ENCODE data around the gene THBS3.
"Not testable (repeated sequence)": the region's sequence is repeated elsewhere in the genome, so short reads cannot be mapped to it uniquely, and the experiment has no call there.

Gene THBS3

DNA sequence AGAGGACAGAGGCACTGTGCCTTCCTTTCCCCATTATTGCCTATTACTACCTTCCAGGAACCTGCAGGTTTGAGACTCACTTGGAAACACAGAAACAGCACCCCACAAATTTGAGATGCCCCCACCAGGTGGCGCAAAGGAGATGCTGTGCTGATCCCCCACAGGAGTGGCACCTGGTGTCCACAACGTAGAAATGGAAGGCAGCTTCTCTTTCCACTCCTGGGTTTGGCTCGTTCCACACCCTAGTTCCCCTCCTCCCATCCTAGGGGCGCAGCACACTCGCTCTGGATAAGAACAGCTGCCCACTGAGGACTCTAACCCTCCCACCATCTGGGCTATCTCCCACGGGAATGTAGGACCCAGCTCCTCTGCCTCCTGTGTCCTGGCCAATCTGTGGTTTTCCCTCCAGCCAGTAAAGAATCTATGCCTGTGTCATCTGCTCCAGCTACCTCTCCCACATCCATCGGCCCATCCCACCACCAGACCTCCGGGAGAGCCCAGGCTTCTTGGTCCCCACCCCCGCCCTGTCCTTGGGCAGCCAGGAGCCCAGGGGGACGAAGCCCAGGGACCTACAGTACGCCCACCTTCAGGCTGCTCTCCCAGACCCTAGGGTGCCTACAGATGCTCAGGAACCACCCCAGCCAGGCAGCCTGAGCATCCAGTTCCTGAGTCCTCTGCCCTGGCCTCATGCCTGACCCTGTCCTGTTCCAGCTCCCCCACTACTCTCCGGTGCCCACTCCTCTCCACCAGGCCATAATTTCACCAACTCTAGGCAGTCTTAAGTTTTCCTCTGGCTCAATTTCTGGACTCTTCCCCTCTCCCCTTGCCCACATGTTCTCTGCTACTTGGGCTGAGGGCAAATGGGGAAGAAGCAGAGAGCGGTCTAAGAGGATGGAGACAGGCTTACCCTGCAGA is 549 bp downstream of the THBS3 start:
- DNase-seq: peak; percentile 90

DNA sequence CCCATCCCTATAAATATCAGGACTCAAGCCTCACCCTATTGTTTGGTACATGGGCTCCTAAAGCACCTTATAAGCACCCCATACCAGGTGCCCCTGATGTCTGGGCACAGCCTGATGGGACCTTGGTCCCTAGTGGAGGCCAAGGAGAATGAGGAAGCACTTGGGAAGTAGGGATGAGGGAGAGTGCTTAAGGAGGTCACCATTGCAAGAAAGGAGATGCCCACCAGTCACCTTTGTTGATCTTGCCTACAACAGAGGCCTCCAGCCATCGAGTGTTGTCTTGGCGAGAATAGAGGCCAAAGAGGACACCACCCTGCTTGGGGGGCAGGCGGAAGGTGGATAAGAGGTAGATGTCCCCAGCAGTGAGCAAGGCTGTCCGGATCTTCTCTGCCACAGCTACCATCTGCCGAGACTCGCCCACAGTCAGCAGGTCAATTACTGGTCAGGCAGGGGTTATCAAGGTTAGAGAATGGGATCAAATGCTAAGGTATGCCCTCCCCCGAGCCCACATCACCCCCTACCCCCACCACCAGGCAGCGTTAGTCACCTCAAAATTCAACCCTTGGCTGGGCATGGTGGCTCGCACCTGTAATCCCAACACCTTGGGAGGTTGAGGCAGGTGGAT is 1.6 kb downstream of the THBS3 start:
- no peak for DNase-seq

DNA sequence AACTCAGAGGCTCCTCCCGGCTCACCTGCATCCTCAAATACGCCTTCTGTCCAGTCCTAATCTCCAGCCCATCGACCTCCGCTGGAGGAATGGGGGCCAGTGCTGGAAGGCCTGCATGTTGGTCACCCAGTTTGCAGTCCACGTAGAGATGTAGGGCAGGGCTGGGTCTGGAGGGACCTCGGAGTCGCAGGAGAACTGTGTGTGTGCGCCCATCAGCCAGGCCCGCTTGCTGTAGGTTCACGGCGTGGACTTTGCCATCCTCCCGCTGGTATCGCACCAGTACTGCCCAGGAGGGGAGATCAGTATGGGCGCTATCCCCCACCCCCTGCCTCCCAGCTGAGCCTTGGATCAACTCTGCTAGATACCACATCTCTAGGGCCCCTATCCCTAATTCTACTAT is 2.7 kb downstream of the THBS3 start:
- DNase-seq: no peak

DNA sequence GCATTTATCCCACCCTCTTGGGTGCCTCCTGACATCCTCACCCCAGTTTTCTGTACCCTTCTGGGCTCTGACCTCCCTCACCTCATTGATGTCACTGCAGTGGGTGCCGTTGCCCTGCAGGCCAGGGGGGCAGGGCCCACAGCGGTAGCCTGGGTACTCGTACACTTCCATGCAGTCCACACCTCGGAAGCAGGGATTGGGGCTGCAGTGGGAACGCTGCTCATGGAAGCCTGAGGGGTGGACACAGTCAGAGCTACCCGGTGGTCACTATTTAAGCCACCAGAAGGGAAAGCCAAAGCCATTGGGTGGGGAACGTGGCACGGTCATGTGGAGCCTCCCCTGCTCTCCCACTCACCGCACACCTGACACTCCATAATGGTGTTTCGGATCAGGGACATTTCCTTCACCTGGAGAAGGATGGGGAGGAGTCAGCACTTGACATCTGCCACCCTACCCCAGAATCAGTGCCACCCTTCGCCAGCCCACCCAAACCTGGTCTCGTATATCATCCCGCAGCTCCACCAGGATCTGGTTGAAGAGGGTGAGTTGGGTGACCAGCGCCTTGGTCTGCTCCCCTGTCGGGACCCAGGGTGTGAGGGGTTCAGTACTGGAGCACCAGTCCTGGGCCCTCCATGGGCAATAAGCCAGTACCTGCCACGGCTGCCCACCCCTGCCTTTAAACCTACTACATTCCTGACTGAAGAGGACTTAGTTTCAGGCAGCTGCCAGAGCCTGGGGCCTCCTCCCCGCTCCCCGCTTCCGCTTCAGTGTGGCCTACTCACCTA is 4.8 kb downstream of the THBS3 start:
- DNase-seq: no peak

DNA sequence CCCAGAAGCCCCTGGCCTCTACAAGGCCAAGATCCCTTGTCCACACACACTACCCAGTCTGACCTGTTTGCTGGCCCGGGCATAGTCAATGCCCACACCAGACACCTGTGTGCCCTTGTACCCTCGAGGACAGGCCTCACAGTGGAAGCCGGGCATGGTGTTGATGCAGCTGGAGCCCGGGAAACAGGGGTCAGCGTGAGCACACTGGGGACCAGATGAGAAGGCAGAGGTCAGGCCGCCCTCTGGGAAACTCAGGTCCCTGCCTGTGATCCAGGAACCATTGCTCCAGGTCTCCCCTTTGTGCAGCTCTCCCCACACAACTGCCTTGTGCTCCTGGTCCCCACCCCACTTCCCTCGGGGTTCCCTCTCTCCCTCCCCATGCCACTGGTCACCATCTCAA is 5.5 kb downstream of the THBS3 start:
- DNase-seq: no peak

DNA sequence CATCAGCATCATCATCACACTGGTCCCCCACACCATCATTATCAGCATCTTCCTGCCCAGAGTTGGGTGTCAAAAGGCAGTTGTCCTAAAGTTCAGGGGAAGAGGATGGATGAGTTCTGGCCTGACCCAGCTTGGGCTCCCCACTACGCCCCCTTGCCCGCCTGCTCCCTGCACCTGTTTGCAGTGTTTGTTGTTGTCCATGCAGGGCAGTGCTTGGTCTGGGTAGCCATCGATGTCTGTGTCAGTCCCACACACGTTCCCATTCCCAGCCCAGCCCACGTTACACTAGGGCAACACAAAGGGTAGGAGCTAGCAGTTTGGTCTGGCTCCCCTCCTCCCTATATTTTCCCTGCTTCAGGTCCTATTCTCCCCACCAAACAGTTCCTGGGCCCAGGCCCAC is 6.8 kb downstream of the THBS3 start:
- DNase-seq: no peak

DNA sequence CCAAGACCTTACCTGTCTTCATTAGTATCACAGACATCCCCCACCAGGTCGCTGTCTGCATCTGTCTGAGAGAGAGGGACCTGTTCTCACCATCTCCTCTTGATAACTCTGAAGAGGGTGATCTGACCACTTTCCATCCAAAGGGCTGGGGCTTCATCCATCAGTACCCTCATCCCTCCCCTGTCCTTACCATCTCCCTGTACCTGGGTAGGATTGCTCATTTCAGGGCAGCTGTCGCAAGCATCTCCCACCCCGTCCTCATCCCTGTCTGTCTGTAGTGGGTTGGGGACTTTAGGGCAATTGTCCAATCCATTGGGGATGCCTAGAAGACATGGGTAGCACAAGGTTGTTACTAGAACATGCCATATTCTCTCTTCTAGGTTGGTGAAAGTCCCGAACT is 7.9 kb downstream of the THBS3 start:
- DNase-seq: no peak

DNA sequence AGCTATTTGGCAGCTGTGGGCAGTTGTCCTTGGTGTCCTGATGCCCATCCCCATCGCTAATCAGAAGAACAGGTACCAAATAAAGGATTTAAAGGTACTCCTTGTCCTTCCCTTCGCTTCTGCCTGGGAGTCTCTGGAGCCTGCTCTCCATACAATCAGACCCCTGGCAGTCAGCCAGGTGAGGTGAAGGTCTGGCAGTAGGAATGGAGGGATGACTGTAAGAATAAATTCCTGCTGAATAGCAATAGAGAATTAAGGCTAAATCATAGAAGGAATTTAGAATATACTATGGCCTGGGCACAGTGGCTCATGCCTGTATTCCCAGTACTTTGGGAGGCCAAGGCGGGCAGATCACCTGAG is 9.2 kb downstream of the THBS3 start:
- no peak for DNase-seq

DNA sequence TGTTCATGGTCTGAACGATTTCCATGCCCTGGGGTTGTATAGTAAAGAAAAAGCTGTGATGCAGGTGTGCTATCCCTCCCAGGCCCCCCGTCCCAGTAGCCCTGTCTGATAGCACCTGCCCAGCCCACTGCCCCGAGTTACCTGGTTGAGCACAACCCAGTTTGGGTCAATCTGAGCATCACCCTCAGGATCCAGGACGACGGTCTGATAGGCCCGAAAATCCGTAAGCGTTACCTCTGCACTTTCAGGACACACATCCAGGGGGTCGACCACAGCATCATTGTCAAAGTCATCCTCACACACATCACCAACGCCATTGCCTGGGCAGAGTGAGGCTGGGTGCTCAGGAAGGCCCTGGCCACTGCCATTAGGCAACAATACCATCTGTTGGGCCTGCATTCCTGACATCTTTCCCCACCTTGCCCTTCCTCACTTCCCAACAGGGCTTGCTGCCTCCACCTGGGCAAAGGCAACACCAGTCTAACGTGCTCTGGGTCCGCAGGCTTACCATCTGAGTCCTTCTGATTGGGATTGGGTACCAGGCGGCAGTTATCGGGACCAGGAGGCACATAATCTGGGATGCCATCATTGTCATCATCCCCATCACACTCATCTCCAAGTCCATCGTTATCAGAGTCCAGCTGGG is 9.7 kb downstream of the THBS3 start:
- DNase-seq: no peak

DNA sequence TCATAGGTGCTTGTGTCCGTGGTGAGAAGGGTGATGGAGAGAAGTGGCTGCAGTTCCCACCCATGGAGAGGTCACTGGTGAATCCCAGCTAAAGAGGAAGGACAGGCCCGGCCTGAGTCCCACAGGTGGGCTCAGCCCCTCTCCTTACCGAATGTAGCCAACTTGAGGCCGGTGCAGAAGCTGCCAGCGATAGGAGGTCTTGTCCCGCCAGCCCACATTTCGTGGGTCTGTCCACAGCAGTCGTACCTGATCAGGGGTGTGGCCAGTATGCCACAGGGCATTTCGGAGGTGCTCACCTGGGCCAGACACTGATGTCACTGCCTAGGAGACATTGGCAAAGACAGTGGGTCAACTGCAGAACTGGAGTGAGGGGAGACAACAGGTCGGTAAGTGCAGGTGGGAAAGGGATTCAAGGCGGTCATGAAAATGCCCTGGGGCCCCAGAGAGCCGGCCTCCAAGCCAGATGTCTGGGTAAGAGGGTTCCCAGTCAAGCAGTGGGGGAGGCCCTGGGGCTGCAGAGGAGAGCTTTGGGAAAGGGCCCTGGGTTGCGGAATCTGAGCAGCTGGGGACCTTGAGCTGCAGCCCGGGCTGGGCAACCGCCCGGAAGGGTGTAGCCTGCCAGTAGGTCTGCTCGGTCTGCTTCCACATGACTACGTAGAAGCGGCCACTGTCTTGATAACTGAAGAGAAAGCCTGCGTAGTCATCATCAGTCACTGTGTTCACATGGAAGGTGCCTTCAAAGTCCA is 10.6 kb downstream of the THBS3 start:
- no peak for DNase-seq

DNA sequence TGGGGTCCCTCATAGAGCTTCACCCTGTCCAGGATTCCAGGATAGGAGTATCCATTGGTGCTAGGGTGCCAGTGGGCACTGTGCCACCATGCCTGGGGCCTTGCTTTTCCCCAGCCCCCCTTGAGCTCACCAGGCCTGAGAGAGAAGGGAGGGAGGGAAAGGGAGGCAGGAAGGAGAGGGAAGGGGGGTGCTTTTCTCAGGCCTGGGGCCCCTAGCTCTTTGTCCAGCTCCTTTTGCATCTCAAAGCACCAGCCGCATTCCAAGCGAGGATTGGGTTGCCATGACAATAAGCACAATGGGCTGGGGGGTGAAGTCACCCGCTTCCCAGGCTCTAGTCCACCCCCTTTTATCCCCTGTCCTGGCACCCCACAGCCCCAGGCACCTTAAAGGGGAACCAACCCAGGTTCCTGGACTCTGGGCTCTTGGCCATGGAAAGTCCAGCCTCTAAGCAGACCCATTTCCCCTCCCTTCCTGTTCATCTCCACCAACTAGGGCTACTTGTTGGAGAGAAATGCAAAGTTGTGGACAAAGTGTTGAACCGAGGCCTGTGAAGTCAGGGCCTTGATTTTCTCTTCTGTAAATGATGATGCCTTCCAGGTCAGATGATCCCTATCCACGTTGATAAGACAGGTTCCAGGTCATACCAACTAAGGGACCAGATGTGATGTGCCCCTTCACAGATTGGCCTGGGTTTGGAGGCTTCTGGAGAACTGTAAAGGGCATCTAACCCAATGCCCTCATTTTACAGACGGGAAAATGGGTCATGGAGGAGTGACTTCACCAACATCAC is 11.4 kb downstream of the THBS3 start:
- no peak for DNase-seq

DNA sequence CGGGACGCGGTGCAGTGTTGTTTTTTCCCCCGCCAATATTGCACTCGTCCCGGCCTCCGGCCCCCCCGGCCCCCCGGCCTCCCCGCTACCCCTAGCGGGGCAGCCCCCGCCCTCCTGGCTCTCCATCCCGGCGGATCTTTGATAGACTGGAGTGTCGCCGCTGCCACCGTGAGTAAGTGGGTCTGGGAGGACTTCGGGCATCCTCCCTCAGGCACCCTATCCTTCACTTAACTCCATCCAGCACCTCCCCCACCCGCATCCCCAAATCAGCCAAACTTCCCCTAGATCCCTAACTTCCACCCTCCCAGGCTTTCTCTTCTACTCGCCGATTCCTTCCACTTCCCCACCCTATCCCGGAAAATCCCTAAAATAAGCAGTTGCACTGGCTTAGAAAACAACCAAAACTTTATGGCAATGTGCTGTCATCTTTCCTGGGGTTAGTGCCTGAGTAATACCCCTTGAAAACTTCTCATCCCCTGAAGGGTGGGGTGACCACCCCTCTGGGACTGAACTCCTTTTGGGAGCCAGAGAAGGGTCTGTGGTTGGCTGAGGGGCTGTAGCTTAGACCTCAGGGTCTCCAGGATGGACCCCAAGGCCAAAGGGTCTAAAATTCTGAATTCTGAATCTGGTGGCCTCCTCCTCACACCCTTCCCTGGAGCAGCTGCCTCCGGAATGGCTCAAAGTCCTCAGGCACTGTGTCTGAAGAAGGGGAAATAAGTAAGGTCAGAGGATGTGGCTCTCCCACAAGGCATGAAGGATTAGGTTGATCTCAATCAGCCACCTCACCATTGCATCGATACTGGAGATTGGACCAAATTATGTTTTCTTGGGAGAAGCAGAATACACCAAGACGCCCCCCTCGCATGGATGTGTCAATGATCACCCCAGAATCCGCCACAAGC is 12.2 kb downstream of the THBS3 start:
- DNase-seq: no peak

DNA sequence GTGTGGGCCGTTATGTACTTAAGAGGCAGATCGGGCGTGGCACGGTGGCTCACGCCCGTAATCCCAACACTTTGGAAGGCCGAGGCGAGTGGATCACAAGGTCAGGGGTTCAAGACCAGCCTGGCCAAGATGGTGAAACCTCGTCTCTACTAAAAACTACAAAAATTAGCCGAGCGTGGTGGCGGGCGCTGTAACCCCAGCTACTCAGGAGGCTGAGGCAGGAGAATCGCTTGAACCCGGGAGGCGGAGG is 13.8 kb downstream of the THBS3 start:
- not testable (repeated sequence) for DNase-seq

DNA sequence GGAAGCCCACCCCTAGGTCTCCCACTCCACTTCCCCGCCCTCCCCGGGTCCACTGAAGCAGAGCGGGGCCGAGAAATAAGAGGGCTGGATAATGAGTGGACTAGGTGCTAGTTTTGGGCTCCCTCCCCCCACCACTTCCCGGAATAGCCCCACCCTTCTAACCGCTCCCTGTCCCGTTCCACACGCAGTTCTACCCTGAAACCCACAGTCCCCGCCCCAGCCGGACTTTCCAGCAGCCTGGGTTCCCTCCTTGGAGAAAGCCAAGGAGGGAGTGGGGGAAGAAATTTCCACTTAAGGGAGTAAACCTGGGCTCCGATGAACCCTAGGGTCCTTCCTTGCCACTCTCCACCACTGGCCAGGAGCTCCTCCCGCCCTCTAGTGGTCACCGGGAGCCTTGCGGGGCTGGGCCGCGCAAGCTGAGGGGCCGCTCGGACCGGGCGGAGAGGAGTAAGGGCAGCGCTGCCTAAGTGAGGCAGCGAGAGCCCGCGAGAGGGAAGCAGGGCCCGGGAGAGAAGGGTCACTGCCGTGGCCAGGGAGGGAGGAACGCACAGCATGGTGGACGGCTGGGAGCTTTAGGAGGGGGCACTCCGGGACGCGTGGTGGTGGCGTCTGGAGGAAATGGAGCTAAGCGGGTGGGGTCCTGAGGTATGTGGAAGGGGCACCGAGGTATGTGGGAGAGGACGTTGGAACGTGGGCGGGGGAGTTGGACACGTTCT is 14.3 kb downstream of the THBS3 start:
- peak; percentile 76 for DNase-seq

DNA sequence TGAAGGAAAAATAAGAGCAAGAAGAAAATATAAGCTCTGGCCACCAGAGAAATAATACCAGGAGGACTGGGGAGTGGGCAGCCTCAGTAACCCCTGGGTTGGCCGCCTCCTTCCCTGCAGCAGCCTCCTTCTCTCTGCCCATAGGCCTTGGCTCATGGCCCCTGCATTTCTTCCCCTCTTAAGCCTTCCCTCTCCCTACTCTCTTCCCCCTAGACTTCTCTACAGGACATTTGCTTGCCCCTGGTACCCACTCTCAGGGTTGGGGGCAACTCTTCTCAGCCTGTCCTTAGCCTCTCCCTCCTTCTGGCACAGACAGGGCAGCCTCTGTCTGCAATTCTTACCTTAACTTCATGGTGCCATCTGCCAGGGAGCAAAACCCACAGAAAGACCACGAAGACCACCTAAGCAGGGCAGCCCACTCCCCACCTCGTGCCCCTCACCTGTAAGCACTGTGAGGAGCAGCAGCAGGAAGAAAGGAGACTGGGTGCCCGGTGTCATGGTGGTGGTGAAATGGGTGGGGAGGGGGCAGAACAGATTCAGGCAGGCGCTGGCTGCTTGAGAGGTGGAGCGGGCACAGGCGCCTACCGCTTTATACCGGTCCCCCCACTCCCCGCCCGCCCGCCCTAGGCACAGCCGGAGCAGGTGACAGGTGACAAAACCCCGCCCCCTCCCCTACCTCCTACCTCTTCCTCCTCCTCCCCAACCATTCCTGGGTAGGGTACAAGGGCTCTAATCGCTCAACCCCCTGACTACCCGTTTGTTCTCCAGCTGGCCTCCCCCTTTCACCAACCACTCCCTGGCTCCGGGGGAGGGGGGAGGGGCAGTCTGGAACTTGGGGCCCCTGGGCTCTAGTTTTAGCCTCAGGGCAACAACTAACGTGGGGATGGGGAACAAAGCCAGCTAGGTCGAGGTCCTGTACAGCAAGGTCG is 15.1 kb downstream of the THBS3 start:
- DNase-seq: peak; percentile 50

DNA sequence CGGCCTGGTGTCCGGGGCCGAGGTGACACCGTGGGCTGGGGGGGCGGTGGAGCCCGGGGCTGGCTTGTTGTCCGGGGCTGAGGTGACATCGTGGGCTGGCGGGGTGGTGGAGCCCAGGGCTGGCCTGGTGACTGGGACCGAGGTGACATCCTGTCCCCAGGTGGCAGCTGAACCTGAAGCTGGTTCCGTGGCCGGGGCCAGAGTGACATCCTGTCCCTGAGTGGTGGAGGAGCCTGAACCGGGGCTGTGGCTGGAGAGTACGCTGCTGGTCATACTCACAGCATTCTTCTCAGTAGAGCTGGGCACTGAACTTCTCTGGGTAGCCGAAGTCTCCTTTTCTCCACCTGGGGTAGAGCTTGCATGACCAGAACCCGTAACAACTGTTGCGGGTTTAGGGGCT is 15.8 kb downstream of the THBS3 start:
- no peak for DNase-seq

DNA sequence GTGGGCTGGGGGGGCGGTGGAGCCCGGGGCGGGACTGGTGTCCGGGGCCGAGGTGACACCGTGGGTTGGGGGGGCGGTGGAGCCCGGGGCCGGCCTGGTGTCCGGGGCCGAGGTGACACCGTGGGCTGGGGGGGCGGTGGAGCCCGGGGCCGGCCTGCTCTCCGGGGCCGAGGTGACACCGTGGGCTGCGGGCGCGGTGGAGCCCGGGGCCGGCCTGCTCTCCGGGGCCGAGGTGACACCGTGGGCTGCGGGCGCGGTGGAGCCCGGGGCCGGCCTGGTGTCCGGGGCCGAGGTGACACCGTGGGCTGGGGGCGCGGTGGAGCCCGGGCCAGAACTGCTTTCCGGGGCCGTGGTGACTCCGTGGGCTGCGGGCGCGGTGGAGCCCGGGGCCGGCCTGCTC is 17.8 kb downstream of the THBS3 start:
- not testable (repeated sequence) for DNase-seq

DNA sequence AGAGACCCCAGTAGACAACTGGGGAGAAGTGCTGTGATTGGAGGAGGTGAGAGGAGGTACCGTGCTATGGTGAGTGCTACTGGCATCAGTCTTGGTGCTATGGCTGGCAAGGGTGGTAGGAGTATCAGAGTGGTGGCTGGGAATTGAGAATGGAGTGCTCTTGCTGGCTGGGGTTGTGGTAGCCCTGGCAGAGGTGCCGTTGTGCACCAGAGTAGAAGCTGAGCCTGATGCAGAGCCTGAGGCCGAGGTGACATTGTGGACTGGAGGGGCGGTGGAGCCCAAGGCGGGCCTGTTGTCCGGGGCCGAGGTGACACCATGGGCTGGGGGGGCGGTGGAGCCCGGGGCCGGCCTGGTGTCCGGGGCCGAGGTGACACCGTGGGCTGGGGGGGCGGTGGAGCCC is 19.4 kb downstream of the THBS3 start:
- no peak for DNase-seq

DNA sequence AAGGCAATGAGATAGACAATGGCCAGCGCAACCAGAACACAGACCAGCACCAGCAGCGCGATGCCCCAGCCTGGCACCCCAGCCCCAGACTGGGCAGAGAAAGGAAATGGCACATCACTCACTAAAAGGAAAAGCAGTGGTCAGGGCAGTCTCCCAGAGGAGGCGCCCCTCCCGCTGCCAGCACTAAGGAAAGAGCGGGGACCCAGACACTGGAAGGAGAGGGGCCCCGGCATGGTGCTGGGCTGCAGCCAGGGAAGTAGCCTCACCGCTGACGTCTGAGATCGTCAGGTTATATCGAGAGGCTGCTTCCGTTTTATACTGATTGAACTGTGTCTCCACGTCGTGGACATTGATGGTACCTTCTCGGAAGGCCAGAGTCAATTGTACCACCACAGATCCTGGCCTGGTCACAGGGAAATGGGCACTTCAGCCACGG is 20.2 kb downstream of the THBS3 start:
- no peak for DNase-seq
